Heart right ventricle (tissue), 16 donors: ENCODE data around the gene OR4D2. TPM values are rescaled to one million over a fixed set of nuclear protein-coding genes. Genes with fewer than 3 reads are reported as not detected.

Experiments
- ATAC-seq, 8 donors: fragments of 200-7000 bp; cut with Tn5 transposase; one replicate each; pipeline ENCODE4 v1.9.1; 2020; ENCODE audit warnings: mild to moderate bottlenecking in 8 of 8, moderate library complexity in 8 of 8, moderate number of reproducible peaks in 1 of 8
- DNase-seq, 2 donors: peaks; one replicate each; pipeline ENCODE4 v3.0.0-alpha.2; 2020
- H3K27ac ChIP-seq, 10 donors: fragments of 200-600 bp; sonication (generic) in 2 of 10; one replicate each; pipeline versions ENCODE4 v1.5.0 to v1.8.0; 2020 to 2022; ENCODE audit warnings: mild to moderate bottlenecking in 3 of 10
- H3K27me3 ChIP-seq, 7 donors: fragments of 200-600 bp; one replicate each; pipeline ENCODE4 v1.8.0; 2021 to 2022; ENCODE audit warnings: mild to moderate bottlenecking in 2 of 7
- H3K36me3 ChIP-seq, 9 donors: fragments of 200-600 bp; sonication (generic) in 1 of 9; one replicate each; pipeline versions ENCODE4 v1.5.0 to v1.8.0; 2020 to 2022; ENCODE audit warnings: mild to moderate bottlenecking in 2 of 9
- H3K4me1 ChIP-seq, 9 donors: fragments of 200-600 bp; sonication (generic) in 1 of 9; one replicate each; pipeline versions ENCODE4 v1.5.0 to v1.8.0; 2020 to 2022; ENCODE audit warnings: mild to moderate bottlenecking in 4 of 9
- H3K4me3 ChIP-seq, 10 donors: fragments of 200-600 bp; sonication (generic) in 2 of 10; one replicate each; pipeline versions ENCODE4 v1.5.0 to v1.8.0; 2020 to 2022; ENCODE audit warnings: mild to moderate bottlenecking in 7 of 10, moderate library complexity in 2 of 10
- H3K9me3 ChIP-seq, 11 donors: fragments of 200-600 bp in 10 of 11; sonication (generic) in 2 of 11; one replicate each; pipeline versions ENCODE4 v1.5.0 to v1.8.0; 2013 to 2022; ENCODE audit warnings: mild to moderate bottlenecking in 2 of 11, control low read depth in 1 of 11, moderate library complexity in 1 of 11
- CTCF ChIP-seq, 9 donors: fragments of 200-600 bp; sonication (generic) in 2 of 9; IDR thresholded peaks; one replicate each; pipeline versions ENCODE4 v1.5.0 to v1.8.0; 2021 to 2022; ENCODE audit warnings: antibody characterized with exemption in 9 of 9, mild to moderate bottlenecking in 5 of 9, moderate library complexity in 1 of 9
- WGBS, 2 donors: extraction: QIAGEN DNeasy Blood & Tissue Kit; methylation state at CpG; one replicate each; pipeline ENCODE4 v1.1.7; 2013; ENCODE audit warnings: inconsistent platforms in 1 of 2; 5-methylcytosine and 5-hydroxymethylcytosine counted together
- intact Hi-C, 10 donors: fragments of 100-400 bp; cut with DNase I; formaldehyde crosslinking; loops; one replicate each; pipeline versions ENCODE4 v1.11.1 to v1.14.2; 2022
- long read RNA-seq, 3 donors: library from polyadenylated mRNA; unstranded; transcript quantifications; one replicate each; pipeline ENCODE4 v2.0.0, GENCODE V29; 2020 to 2021
- polyA plus RNA-seq, 2 donors: library from polyadenylated mRNA; stranded (reverse); fragments of 200-250 nt; gene quantifications; one replicate each; pipeline ENCODE4 v1.2.3, GENCODE V29; 2013
- total RNA-seq, 10 donors: library from RNA; stranded (reverse); fragmentation: NEBNext Ultra II Directional in 3 of 10; extraction: Animal tissue kit (Norgen Biotek cat#: 25700) in 3 of 10; gene quantifications; one replicate each; pipeline versions ENCODE4 v1.2.1 to v1.2.4, GENCODE V29; 2021 to 2023
- donor health status: Arrhythmogenic right ventricular cardiomyopathy.
- donor health status: ischemic (EF 13 %, LVEDD 7.1; RV severe dilation, severe dysfunction).
- donor health status: healthy with polysubstance abuse.
- donor health status: DM: no; HTN: yes; CAD: no.
- donor health status: DM: no; HTN: no; CAD: no.
- donor health status: ischemic (EF 25% LVEDD 6.9; RV normal size, moderate dysfunction).
- donor health status: ischemic (EF 25% LVEDD 5.7; RV mildly dilated, moderate dysfunction).
- donor health status: healthy.
- donor health status: DM: yes; HTN: yes; CAD: no.
- donor health status: Ischemic cardiomyopathy.
- donor health status: ischemic (EF 35%, LVEDD 5.7; RV mildly dilated, moderate dysfunction).
- donor health status: nonischemic (EF 11% LVEDD 7.7; RV severe dilation, severe dysfunction).
- donor health status: DM: yes; HTN: yes; CAD: no.
- donor health status: PGD.
- donor health status: ischemic (EF 29% LVEDD 5.4; RV normal size, mild dysfunction).
- donor health status: nonischemic (EF 23%, LVEDD 6.1; RV moderate dilation, normal function).

OR4D2 gene
- not detected for total RNA-seq
- not detected for polyA plus RNA-seq
- long read RNA-seq, donor 1 = 0 reads
- long read RNA-seq, donor 2 = 0 reads
- long read RNA-seq, donor 3 = 0 reads

- WGBS, 2 donors = 63 to 65% methylated on average over 6 of the region's 6 CpGs
- no peaks in the 10 kb centered on the region for H3K4me1 ChIP-seq
- no peaks in the 10 kb centered on the region for H3K36me3 ChIP-seq
- H3K9me3 ChIP-seq = no peaks in the 10 kb centered on the region
- intact Hi-C loops = no loop called here
- no peak within 1 kb of the TSS for H3K4me3 ChIP-seq
- H3K27ac ChIP-seq = no peak within 1 kb of the TSS
- no peak for TF ChIP-seq CTCF (IDR thresholded peaks at IDR 0.05)
- no peak for ATAC-seq
- DNase-seq = no peak
- peaks cover 0 to 68% (median 46%) of the 10 kb centered on the region in 7 donors for H3K27me3 ChIP-seq
Observed at GRCh38 chr17:58166682-58167081, at the start of gene OR4D2. Gene OR4D2, plus strand, starts transcription at chr17:58166982. Its CDS starts 2,674 bp downstream, at chr17:58169656.

- intact Hi-C loops = loop anchor here in 7 of 10 donors (2.0 to 10.0 kb wide), 8 partner anchors 19 to 993 kb away; partner anchors contain the start of genes MRPS23 (in 2 of the 7) and SRSF1 (in 2 of the 7)
Observed at GRCh38 chr17:58117382-58117781, 49.4 kb upstream of the OR4D2 start.

GRCh38 chr17:58119491-58119890, 47.3 kb upstream of the OR4D2 start:
- intact Hi-C loops = loop anchor here in 7 of 10 donors (2.0 to 10.0 kb wide), 8 partner anchors 53 to 995 kb away; partner anchors contain the start of genes MRPS23 (in 2 of the 7) and SRSF1 (in 2 of the 7)

More at GRCh38 chr17:58117382-58117781, 49.4 kb upstream of the OR4D2 start:
- Histone ChIP-seq H3K27me3 (peaks cover 0 to 10% (median 3%) of the 10 kb centered on the region in 7 donors), H3K4me3 (no peak overlapping the region), H3K36me3 (no peaks in the 10 kb centered on the region), H3K9me3 (no peaks in the 10 kb centered on the region), H3K4me1 (peaks cover 0 to 3% (median 0%) of the 10 kb centered on the region in 9 donors), H3K27ac (no peak overlapping the region)
- 91 to 97% methylated on average over 5 of the region's 5 CpGs for WGBS, 2 donors
- ATAC-seq (no peak), DNase-seq (no peak)
- TF ChIP-seq CTCF (IDR thresholded peaks at IDR 0.05) = no peak

GRCh38 chr17:58120195-58120822, 46.5 kb upstream of the OR4D2 start:
- WGBS, 2 donors = 22 to 24% methylated on average over 7 of the region's 7 CpGs
- Histone ChIP-seq H3K9me3 (no peaks in the 10 kb centered on the region), H3K4me1 (no peaks in the 10 kb centered on the region), H3K36me3 (no peaks in the 10 kb centered on the region), H3K4me3 (no peak overlapping the region), H3K27me3 (peaks cover 0 to 16% (median 3%) of the 10 kb centered on the region in 7 donors), H3K27ac (no peak overlapping the region)
- TF ChIP-seq CTCF (IDR thresholded peaks at IDR 0.05) = no peak
- DNase-seq (peak in 1 of 2 donors; percentile 53), ATAC-seq (no peak)
- intact Hi-C loops = no loop called here

More at GRCh38 chr17:58119491-58119890, 47.3 kb upstream of the OR4D2 start:
- H3K4me1 ChIP-seq = no peaks in the 10 kb centered on the region
- ATAC-seq = no peak
- WGBS, 2 donors = 59 to 66% methylated on average over 3 of the region's 3 CpGs
- H3K27me3 ChIP-seq = peaks cover 0 to 15% (median 3%) of the 10 kb centered on the region in 7 donors
- H3K9me3 ChIP-seq = no peaks in the 10 kb centered on the region
- no peak for DNase-seq
- no peak overlapping the region for H3K4me3 ChIP-seq
- no peaks in the 10 kb centered on the region for H3K36me3 ChIP-seq
- H3K27ac ChIP-seq = no peak overlapping the region
- TF ChIP-seq CTCF (IDR thresholded peaks at IDR 0.05) = no peak
